HTR-8/SVneo (cell line): ENCODE results near the gene TENM4.

Experiments used
- DNase-seq: peaks from one replicate; pipeline ENCODE4 v3.0.0; 2011; ENCODE audit warnings: low spot score, mixed read lengths; ENCODE audit not compliant: insufficient read length
- FAIRE-seq: peaks from 2 replicates; lab custom pipeline; 2011; peaks lifted over from hg19 to GRCh38; lab: Jason Lieb, UNC

Gene TENM4

GRCh38 chr11:78823588-78823987, 617.2 kb downstream of the TENM4 start:
- DNase-seq (no peak), FAIRE-seq (no peak)

GRCh38 chr11:78822931-78823423, 617.9 kb downstream of the TENM4 start:
- no peak for FAIRE-seq
- DNase-seq, result no peak

- DNase-seq (no peak), FAIRE-seq (no peak)
Observed at GRCh38 chr11:78821371-78822306, 619.2 kb downstream of the TENM4 start.

- no peak for FAIRE-seq
Observed at GRCh38 chr11:78820741-78821140, 620.1 kb downstream of the TENM4 start.

GRCh38 chr11:78818201-78818600, 622.6 kb downstream of the TENM4 start:
- FAIRE-seq, result no peak

More at GRCh38 chr11:78820741-78821140, 620.1 kb downstream of the TENM4 start:
- DNase-seq, result no peak

GRCh38 chr11:78815831-78816230, 625.0 kb downstream of the TENM4 start:
- FAIRE-seq (no peak), DNase-seq (no peak)

More at GRCh38 chr11:78818201-78818600, 622.6 kb downstream of the TENM4 start:
- no peak for DNase-seq

GRCh38 chr11:78812513-78813293, 628.1 kb downstream of the TENM4 start:
- FAIRE-seq (no peak), DNase-seq (no peak)

- FAIRE-seq (no peak), DNase-seq (no peak)
Observed at GRCh38 chr11:78810559-78811009, 630.2 kb downstream of the TENM4 start.

- DNase-seq (no peak), FAIRE-seq (no peak)
Observed at GRCh38 chr11:78809931-78810541, 630.8 kb downstream of the TENM4 start.

- FAIRE-seq (no peak), DNase-seq (no peak)
Observed at GRCh38 chr11:78808923-78809322, 631.9 kb downstream of the TENM4 start.

- DNase-seq (no peak), FAIRE-seq (no peak)
Observed at GRCh38 chr11:78807351-78807750, 633.5 kb downstream of the TENM4 start.

GRCh38 chr11:78806214-78807004, 634.4 kb downstream of the TENM4 start:
- DNase-seq (no peak), FAIRE-seq (no peak)

- FAIRE-seq, result no peak
- DNase-seq, result no peak
Observed at GRCh38 chr11:78804991-78805390, 635.8 kb downstream of the TENM4 start.

GRCh38 chr11:78803995-78804394, 636.8 kb downstream of the TENM4 start:
- FAIRE-seq (no peak), DNase-seq (no peak)

GRCh38 chr11:78802058-78802761, 638.6 kb downstream of the TENM4 start:
- FAIRE-seq, result peak; percentile 69

GRCh38 chr11:78801161-78801884, 639.5 kb downstream of the TENM4 start:
- DNase-seq, result no peak
- peak; percentile 26 for FAIRE-seq

More at GRCh38 chr11:78802058-78802761, 638.6 kb downstream of the TENM4 start:
- DNase-seq, result no peak

- FAIRE-seq (no peak), DNase-seq (no peak)
Observed at GRCh38 chr11:78800756-78801155, 640.1 kb downstream of the TENM4 start.

GRCh38 chr11:78800096-78800690, 640.6 kb downstream of the TENM4 start:
- FAIRE-seq (no peak), DNase-seq (no peak)
